Fibroblast of lung (primary cell): ENCODE results near the gene NARF. TPM values are rescaled to one million over a fixed set of nuclear protein-coding genes. Genes with fewer than 3 reads are reported as not detected.

Source experiments
- DNase-seq, 2 donors: peaks; one replicate each; pipeline versions ENCODE4 v3.0.0 to v3.0.0-alpha.2; 2010; ENCODE audit warnings: low read depth in 2 of 2
- H2AFZ ChIP-seq: 2 replicates; pipeline ENCODE4 v1.5.1; 2012; ENCODE audit warnings: low read length, control low read depth, inconsistent platforms
- H3K27ac ChIP-seq: 2 replicates; pipeline ENCODE4 v1.5.1; 2011; ENCODE audit warnings: low read length, control low read depth; ENCODE audit not compliant: insufficient read depth
- H3K27me3 ChIP-seq: 2 replicates; pipeline ENCODE4 v1.5.1; 2011; ENCODE audit warnings: mild to moderate bottlenecking, low read length; ENCODE audit not compliant: control insufficient read depth, insufficient read depth
- H3K36me3 ChIP-seq: 2 replicates; pipeline ENCODE4 v1.5.1; 2011; ENCODE audit warnings: low read length; ENCODE audit not compliant: control insufficient read depth, insufficient read depth
- H3K4me1 ChIP-seq: 2 replicates; pipeline ENCODE4 v1.5.1; 2011; ENCODE audit warnings: low read length; ENCODE audit not compliant: control insufficient read depth, insufficient read depth; ENCODE audit errors: extremely low read depth
- H3K4me2 ChIP-seq: 2 replicates; pipeline ENCODE4 v1.5.1; 2011; ENCODE audit warnings: low read length, control low read depth; ENCODE audit not compliant: insufficient read depth; ENCODE audit errors: extremely low read depth
- H3K4me3 ChIP-seq, 4 experiments: fragments of 200-600 bp in 1 of 4; sonication (generic) in 1 of 4; replicated peaks in 1 of 4; 2 replicates each; pipeline ENCODE4 v1.5.1; 2011 to 2016; ENCODE audit warnings: low read length in 4 of 4, low read depth in 3 of 4, mild to moderate bottlenecking in 3 of 4, control low read depth in 2 of 4, inconsistent platforms in 1 of 4, mixed read lengths in 1 of 4; ENCODE audit not compliant: insufficient read depth in 1 of 4; ENCODE audit errors: control extremely low read depth in 1 of 4
- H3K79me2 ChIP-seq: 2 replicates; pipeline ENCODE4 v1.5.1; 2012; ENCODE audit warnings: mild to moderate bottlenecking, low read length, inconsistent platforms; ENCODE audit not compliant: control insufficient read depth, insufficient read depth
- H3K9ac ChIP-seq: 2 replicates; pipeline ENCODE4 v1.5.1; 2011; ENCODE audit warnings: mild to moderate bottlenecking, low read length, control low read depth; ENCODE audit not compliant: insufficient read depth
- H3K9me3 ChIP-seq: 2 replicates; pipeline ENCODE4 v1.5.1; 2012; ENCODE audit warnings: low read depth, low read length; ENCODE audit not compliant: control insufficient read depth, insufficient read depth
- H4K20me1 ChIP-seq: 2 replicates; pipeline ENCODE4 v1.5.1; 2011; ENCODE audit warnings: low read length; ENCODE audit not compliant: control insufficient read depth, insufficient read depth; ENCODE audit errors: extremely low read depth
- EZH2 ChIP-seq: IDR thresholded peaks from 2 replicates; pipeline ENCODE4 v1.5.1; 2012; ENCODE audit warnings: low read length, control low read depth, mild to moderate bottlenecking; ENCODE audit errors: missing control alignments
- polyA plus RNA-seq, 2 donors: library from polyadenylated mRNA; depleted of rRNA in 1 of 2; stranded (reverse) in 1 of 2; unstranded in 1 of 2; fragments of >200 nt; gene quantifications; 2 replicates each; pipeline ENCODE4 v1.2.1, GENCODE V29; 2011 to 2012; ENCODE audit warnings: missing spikeins in 1 of 2
- total RNA-seq: library from RNA; depleted of rRNA; stranded (reverse); fragments of >200 nt; gene quantifications from 2 replicates; pipeline ENCODE4 v1.2.1, GENCODE V29; 2014
- TF ChIP-seq, protein P1 (sequence below), 2 donors: IDR thresholded peaks in 1 of 2; conservative IDR thresholded peaks in 1 of 2; 1 replicate in 1 of 2; 2 replicates in 1 of 2; pipeline ENCODE4 v1.5.1; 2011 to 2012; ENCODE audit warnings: low read length in 2 of 2, control low read depth in 1 of 2, inconsistent platforms in 1 of 2, low read depth in 1 of 2, mild to moderate bottlenecking in 1 of 2

Gene NARF
- total and polyA plus RNA-seq, 2 donors (not counting 1 experiment from before 2014, with no cell fraction given) = 22.0 to 38.7 TPM

DNA sequence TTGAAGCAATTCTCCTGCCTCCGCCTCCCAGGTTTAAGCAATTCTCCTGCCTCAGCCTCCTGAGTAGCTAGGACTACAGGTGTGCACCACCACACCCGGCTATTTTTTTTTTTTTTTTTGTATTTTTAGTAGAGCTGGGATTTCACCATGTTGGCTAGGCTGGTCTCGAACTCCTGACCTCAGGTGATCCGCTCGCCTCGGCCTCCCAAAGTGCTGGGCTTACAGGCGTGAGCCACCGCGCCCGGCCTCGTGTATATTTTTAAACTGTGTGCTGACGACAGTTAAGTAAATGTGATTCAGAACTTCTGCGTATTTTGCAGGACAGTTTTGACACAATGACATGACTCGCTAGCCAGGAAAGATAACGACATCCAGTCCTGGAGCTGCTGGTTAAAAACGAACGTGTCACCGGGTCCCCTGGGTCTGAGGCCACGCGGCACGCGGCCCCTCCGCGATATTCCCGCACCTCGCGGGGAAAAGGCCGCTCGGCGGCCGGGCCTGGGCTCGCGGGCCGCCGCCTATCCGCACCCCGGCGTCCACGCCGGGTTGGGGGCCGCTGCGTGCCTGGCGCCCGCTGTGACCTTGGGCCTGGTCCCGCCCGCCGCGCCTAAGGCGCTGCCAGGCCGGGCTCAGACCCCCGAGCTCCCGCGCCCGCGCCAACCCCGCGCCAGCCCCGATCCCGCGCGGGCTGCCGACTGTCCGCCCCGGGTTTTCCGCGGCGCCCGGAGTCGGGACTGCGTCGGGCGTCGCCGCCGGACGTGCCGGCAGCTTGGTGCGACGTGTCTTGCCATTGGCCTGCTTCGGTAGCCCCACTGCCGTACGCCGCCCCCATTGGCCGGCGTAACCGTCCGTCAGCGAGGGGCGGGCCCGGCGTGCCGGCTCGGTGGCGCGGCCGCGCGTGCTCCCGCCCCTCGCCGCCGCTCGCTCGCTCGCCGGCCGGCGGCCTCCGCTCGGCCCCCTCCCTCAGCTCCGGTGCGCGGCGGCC, 60.6 kb downstream of the NARF start, which contains the start of gene FOXK2:
FOXK2 (plus strand) TSS at position 907 of the 985 bp plus-strand sequence. CDS start 157 bp downstream, outside the sequence.
- Histone ChIP-seq H3K4me3 (peak within 1 kb of the TSS; percentile 73 to 92 (median 82)), H3K27ac (peak within 1 kb of the TSS; percentile 76), H3K9ac (peak within 1 kb of the TSS; percentile 79), H3K36me3 (no peaks in the 10 kb centered on the region), H4K20me1 (no peaks in the 10 kb centered on the region), H3K79me2 (peaks cover 40% of the 10 kb centered on the region), H3K4me2 (peak within 1 kb of the TSS; percentile 90), H3K27me3 (no peaks in the 10 kb centered on the region), H2AFZ (peak within 1 kb of the TSS; percentile 83), H3K9me3 (no peaks in the 10 kb centered on the region), H3K4me1 (no peaks in the 10 kb centered on the region)
- no peak for TF ChIP-seq EZH2
- peak; percentile 96 for DNase-seq

GRCh38 chr17:82519971-82520903, 61.7 kb downstream of the NARF start:
- peak overlapping the region; percentile 73 to 92 (median 82) for H3K4me3 ChIP-seq
- no peaks in the 10 kb centered on the region for H3K27me3 ChIP-seq
- peak overlapping the region; percentile 69 for H3K27ac ChIP-seq
- H3K4me1 ChIP-seq = no peaks in the 10 kb centered on the region
- no peaks in the 10 kb centered on the region for H4K20me1 ChIP-seq
- DNase-seq = peak in 1 of 2 donors; percentile 28
- H3K36me3 ChIP-seq = no peaks in the 10 kb centered on the region
- H3K9me3 ChIP-seq = no peaks in the 10 kb centered on the region
- peak overlapping the region; percentile 79 for H3K9ac ChIP-seq
- no peak overlapping the region for H2AFZ ChIP-seq
- TF ChIP-seq, protein P1, sequence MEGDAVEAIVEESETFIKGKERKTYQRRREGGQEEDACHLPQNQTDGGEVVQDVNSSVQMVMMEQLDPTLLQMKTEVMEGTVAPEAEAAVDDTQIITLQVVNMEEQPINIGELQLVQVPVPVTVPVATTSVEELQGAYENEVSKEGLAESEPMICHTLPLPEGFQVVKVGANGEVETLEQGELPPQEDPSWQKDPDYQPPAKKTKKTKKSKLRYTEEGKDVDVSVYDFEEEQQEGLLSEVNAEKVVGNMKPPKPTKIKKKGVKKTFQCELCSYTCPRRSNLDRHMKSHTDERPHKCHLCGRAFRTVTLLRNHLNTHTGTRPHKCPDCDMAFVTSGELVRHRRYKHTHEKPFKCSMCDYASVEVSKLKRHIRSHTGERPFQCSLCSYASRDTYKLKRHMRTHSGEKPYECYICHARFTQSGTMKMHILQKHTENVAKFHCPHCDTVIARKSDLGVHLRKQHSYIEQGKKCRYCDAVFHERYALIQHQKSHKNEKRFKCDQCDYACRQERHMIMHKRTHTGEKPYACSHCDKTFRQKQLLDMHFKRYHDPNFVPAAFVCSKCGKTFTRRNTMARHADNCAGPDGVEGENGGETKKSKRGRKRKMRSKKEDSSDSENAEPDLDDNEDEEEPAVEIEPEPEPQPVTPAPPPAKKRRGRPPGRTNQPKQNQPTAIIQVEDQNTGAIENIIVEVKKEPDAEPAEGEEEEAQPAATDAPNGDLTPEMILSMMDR (conservative IDR thresholded peaks at IDR 0.05 in 1 of 2, IDR thresholded peaks at IDR 0.05 in 1 of 2; ENCODE audit: low read depth in 1 of 2, low read length in 2 of 2) = no peak
- no peak for TF ChIP-seq EZH2
- peaks cover 51% of the 10 kb centered on the region for H3K79me2 ChIP-seq
- peak overlapping the region; percentile 86 for H3K4me2 ChIP-seq

- H3K27me3 ChIP-seq = no peaks in the 10 kb centered on the region
- no peak for DNase-seq
- TF ChIP-seq EZH2 = no peak
- TF ChIP-seq, protein P1 (conservative IDR thresholded peaks at IDR 0.05 in 1 of 2, IDR thresholded peaks at IDR 0.05 in 1 of 2; ENCODE audit: low read depth in 1 of 2, low read length in 2 of 2) = no peak
- no peak overlapping the region for H3K27ac ChIP-seq
- H3K4me1 ChIP-seq = no peaks in the 10 kb centered on the region
- no peaks in the 10 kb centered on the region for H3K9me3 ChIP-seq
- no peak overlapping the region for H2AFZ ChIP-seq
- no peaks in the 10 kb centered on the region for H3K36me3 ChIP-seq
- H3K79me2 ChIP-seq = peaks cover 90% of the 10 kb centered on the region
- no peak overlapping the region for H3K4me3 ChIP-seq
- no peak overlapping the region for H3K9ac ChIP-seq
- H3K4me2 ChIP-seq = no peak overlapping the region
- H4K20me1 ChIP-seq = no peaks in the 10 kb centered on the region
Measured at GRCh38 chr17:82524540-82524939, 66.0 kb downstream of the NARF start.
